CD4-positive, alpha-beta T cell treated with Interleukin-2 at 100 ng/mL for 4 hours (primary cell): ENCODE data around the gene RDH14.

Experiments
- DNase-seq: peaks from one replicate; pipeline ENCODE4 v3.0.0-alpha.2; 2020; ENCODE audit warnings: low spot score

Gene RDH14

DNA sequence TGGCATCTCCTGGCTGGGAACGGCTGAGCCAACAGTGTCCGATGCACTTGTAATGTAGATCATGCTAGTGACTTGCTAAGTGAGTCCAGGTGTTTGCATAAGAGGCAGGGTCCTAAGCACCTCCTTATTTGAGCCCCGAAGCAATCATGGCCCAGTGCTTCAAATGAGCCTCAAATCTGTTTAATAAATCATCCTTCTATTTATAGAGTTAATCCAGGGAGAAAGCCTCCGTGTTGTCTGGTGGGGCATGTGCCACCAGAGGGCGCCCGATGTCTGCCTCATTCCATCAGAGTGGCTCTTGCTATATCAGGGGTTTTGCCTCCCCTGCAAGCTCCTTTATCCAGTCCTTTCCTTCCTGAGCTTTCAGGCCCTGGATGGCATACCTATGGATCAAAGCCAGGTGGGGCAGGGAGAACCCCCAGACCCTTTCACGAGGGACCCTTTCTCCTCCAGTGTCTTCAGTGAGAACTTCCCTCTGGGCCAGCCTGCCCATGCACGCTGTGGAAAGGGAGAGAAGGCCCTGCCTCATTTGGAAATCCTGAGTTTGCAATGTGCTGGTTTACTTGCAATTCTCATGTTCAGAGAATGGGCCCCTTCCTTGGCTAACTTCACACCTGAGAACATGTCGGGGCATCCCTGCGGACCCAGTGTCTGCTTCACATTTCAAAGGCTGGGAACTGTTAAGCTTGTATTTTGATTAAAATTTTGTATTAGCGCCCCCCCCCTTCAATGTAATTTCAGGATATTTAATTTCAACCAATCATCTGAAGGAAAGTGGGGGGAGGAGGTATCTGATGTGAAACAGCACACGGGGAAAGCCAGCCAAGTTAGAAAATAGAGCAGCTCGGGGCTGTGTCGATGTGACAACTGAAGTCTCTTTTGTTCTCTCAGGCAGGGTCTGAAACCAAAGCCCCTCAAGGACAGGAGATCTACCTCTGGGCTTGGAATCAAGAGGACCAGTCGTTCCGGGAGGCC lies 39.7 kb downstream of the RDH14 start:
- DNase-seq: peak; percentile 68

DNA sequence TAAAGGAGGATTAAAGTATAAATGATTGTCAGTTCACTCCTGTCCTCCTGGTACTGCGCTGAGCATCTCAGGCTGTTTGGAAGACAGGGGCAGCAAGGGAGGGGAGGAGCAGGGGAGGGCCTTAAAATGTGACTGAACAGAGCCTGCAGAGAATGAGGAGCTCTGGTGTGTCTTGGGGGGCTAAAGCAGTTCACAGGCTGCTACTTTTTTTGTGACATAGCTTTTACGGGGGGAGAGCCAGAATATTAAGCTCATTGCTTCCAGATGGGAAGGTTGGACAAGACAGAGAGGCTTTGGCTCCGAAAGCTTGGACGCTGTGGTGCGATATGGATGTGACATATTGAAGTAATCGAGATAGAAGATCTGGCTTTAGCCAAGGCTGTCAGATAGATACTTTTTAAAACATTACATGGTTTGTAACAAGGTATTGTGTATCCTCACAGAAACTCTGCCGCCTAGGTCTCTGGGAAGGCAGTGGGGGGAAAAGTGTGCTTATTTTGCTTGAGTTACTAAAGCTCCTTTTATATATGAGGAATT lies 40.5 kb downstream of the RDH14 start:
- DNase-seq: no peak

DNA sequence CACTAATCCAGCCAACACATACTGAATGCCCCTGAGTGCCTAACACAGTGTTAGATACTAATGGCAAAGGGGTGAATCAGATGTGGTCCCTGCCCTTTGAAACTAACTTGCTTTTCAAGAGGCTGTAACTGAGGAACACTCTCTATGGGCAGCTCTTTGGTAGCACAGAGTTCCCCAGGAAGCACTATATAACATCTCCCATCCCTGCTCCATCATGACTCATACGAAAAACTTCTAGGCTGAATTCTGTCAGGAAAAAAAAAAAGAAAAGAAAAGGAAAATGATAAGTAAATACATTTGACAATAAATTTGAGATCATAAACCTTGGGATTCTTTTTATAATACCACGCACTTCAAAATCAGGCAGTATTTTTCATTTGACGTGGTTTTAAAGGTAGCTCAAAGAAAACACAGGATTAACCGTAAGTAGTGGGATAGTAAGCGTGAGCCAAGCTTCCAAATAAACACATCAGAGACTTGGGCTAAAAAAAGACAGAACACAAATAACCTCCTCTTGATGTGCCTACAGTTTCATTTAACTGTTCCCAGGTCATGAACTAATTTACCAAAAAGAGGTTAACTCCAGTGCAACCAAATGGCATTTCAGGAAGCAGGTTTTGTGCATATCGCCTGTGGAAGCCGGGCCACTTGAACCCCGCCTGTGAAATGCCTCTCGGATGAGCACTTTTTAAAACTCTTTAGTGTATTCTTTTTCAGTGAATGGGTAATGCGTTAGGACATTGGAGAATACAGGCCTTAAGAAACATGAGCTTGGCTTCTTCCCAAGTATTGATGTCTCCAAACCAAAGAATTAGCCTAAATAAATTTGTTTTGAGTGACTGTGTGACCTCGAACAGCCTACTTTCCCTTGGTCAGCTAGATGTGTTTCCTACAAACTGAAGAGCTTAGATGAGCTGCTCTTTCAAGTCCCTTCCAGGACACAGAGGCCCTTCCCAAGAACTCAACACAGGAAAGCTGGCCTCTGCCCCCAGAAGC lies 42.0 kb downstream of the RDH14 start:
- DNase-seq: no peak

DNA sequence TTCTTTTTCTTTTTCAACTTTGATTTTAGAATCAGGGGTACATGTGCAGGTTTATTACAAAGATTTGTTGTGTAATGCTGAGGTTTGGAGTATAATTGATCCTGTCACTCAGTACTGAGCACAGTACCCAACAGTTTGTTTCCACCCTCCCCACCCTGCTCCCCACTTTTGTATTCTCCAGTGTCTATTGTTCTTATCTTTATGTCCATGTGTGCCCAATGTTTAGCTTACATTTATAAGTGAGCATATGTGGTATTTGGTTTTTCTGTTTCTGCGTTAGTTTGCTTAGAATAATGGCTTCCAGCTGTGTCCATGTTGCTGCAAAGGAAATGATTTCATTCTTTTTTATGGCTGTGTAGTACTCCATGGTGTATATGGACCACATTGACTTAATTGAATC lies 43.1 kb downstream of the RDH14 start:
- DNase-seq: no peak

DNA sequence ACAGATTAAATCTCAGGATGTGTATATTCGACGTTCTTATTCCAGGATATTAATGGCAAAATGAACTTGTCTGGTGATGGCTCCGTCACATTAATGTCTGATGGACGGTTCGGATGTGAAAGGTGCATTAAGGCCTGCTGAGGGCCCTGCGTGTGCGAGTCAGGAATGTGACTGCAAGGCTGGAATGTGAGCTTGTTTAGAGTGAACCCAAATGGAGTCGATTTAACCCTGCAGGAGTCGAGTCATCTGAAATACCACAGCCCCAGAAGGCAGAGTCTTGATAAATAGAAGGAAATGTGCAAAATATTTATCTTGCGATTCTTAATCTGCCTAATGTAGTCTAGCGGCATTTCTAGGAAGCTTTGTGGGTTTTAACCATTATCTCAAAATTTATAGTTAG lies 44.3 kb downstream of the RDH14 start:
- DNase-seq: no peak

DNA sequence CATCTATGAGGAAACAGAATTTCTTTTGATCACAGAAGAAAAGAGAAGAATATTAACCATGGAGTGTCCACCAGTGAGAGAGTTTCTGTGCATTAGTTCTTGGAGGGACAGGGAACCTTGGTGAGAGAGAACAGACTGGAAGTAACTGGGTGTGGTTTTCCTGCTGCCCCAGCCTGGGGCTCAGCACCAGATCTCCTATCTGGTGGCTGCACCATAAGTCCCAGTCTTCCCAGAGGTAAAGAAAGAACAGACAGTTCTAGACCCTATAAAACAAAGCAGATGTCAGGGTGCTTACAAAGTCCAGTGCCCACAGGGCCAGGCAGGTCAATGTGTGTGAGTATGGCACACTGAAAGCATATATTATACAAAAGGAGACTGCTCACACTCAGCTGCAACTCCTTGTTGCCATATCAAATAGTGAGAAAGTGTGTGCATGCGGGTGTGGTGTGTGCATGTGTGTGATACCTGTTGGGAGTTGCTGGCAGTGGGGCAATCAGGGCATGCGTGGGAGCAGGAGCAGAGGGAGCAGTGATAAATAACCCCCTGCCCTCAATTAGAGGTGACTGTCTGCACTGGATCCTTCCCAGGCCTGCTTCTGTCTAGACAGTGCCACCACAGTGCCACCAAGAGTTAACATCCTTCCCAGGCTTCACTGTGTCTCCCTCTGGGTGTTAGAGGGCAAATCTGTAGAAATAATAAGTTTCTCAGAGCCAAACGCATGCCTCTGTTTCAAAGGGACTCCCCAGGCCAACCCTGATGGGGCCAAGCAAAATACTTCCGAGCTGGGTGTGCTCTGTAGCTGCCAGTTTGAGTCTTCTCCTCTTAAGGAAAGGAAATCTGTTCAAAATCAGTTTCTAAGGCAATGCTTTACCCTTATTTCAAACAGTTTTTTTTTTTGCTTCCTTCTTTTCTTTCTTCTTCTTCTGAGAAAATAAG lies 45.7 kb downstream of the RDH14 start:
- no peak for DNase-seq

DNA sequence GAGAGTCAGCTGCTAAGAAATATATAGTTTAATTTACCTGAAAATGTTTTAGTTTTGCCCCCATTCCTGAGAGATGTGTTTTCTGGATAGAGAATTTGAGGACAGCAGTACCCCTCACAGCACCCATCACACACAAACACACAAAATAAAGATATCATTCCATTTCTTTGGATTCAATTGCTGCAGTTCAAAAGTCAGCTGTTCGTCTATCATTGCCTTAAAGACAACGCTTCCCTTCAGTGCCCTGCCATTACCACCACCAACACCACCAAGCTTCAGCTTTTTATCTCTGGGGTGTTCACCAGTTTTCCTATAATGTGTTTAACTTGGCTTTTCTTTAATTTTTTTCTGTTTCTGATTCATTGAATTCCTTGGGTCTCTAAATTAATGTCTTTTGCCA lies 49.7 kb downstream of the RDH14 start:
- DNase-seq: no peak

DNA sequence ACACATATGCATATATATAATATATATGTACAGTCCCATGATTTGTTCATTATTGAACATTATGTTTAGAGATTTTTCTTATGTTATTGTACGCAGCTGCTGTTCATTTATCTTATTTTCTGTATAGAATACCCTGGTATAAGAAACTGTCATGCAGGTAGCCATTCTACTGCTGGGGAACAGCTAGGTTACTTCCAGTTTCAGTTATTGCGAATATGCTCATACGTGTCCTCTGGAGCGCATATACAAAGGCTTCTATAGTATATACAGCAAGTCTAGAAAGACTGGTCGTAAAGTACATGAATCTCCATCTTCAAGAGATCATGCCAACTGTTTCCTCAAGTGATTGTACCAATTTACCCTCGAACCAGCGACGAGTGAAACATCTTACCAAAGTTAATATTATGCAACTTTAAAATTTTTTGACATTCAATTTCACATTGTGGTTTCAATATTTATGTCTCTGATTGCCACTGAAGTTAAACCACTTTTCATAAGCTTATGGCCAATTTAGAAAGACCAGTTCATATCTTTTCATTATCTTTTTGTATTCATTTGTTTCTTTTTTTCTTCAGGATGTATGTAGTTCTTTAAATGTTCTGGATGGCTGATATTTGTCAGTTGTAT lies 53.5 kb downstream of the RDH14 start:
- DNase-seq: no peak

DNA sequence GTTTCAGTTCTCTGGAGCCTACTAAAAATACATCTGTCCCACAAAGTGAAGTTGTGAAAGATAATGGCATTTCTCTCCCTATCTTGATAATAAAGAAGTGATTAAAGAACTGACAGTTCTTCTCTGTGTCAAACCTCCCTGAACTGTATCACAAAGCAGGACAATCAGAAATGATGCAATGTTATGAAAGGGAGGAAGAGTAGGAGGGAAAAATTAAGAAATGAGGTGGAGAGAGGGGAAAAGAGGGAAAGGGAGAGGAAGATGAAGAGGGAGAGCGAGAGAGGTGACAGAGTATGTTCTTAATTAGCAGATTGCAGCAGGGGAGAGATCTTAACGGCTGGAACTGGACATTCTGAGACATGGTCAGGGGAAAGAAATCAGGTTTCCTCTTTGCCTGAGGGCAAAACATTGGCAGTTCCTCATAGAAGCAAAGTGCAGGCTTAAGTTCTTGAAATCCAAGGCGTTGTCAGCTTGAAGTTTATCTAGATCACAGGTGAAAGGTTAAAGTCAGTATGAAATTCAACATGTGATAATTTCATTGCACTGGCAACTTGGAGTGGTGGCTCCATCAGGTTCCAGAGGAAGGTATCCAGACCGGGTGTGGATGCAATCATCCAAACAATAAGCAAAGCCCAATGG lies 54.6 kb downstream of the RDH14 start:
- DNase-seq: no peak
